ENCODE data around the gene ACP6. TPM values are rescaled to one million over a fixed set of nuclear protein-coding genes. Genes with fewer than 3 reads are reported as not detected.
A peak's percentile ranks its signal among the peaks of the same experiment; 100 is the strongest.
"Not testable (repeated sequence)": the region's sequence is repeated elsewhere in the genome, so short reads cannot be mapped to it uniquely, and the experiment has no call there.

The ACP6 gene
- total RNA-seq = 14.1 and 14.7 TPM in 2 replicates

- Mint-ChIP-seq H3K9me3 (peaks cover 3% of the 10 kb centered on the region), H3K27ac (peak within 1 kb of the TSS; percentile 88), H3K4me1 (ENCODE audit: low read depth) (peaks cover 24% of the 10 kb centered on the region), H3K27me3 (ENCODE audit: insufficient read depth) (peaks cover 24% of the 10 kb centered on the region), H3K36me3 (ENCODE audit: low read depth) (peaks cover 1% of the 10 kb centered on the region), H3K4me3 (peak within 1 kb of the TSS; percentile 92)
- peak; percentile 86 for DNase-seq (ENCODE audit: low spot score)
- intact Hi-C loops (cut with micrococcal nuclease) = loop anchor here (1.0 to 5.0 kb wide), 3 partner anchors 29 to 123 kb away; no protein-coding TSS in a partner anchor
Measured at GRCh38 chr1:147670319-147671001, at the start of gene ACP6. ACP6 (minus strand) TSS chr1:147670524; CDS start chr1:147670048, 476 bp downstream.

- H3K4me3 Mint-ChIP-seq = no peak overlapping the region
- H3K4me1 Mint-ChIP-seq (ENCODE audit: low read depth) = peaks cover 4% of the 10 kb centered on the region
- peaks cover 15% of the 10 kb centered on the region for H3K27me3 Mint-ChIP-seq (ENCODE audit: insufficient read depth)
- no peak overlapping the region for H3K27ac Mint-ChIP-seq
- peaks cover 6% of the 10 kb centered on the region for H3K9me3 Mint-ChIP-seq
- intact Hi-C loops (cut with micrococcal nuclease) = no loop called here
- no peak for DNase-seq (ENCODE audit: low spot score)
- no peaks in the 10 kb centered on the region for H3K36me3 Mint-ChIP-seq (ENCODE audit: low read depth)
Measured at GRCh38 chr1:147719711-147720225, 49.4 kb upstream of the ACP6 start.

GRCh38 chr1:147719029-147719698 is 48.8 kb upstream of the ACP6 start:
- intact Hi-C loops (cut with micrococcal nuclease) = no loop called here
- Mint-ChIP-seq H3K4me3 (no peak overlapping the region), H3K27me3 (ENCODE audit: insufficient read depth) (peaks cover 20% of the 10 kb centered on the region), H3K27ac (no peak overlapping the region), H3K4me1 (ENCODE audit: low read depth) (peaks cover 4% of the 10 kb centered on the region), H3K36me3 (ENCODE audit: low read depth) (no peaks in the 10 kb centered on the region), H3K9me3 (peaks cover 6% of the 10 kb centered on the region)
- DNase-seq (ENCODE audit: low spot score) = no peak

GRCh38 chr1:147717706-147718097 is 47.4 kb upstream of the ACP6 start:
- Mint-ChIP-seq H3K4me3 (no peak overlapping the region), H3K27me3 (ENCODE audit: insufficient read depth) (peaks cover 21% of the 10 kb centered on the region), H3K4me1 (ENCODE audit: low read depth) (peaks cover 4% of the 10 kb centered on the region), H3K36me3 (ENCODE audit: low read depth) (no peaks in the 10 kb centered on the region), H3K27ac (no peak overlapping the region), H3K9me3 (peaks cover 6% of the 10 kb centered on the region)
- intact Hi-C loops (cut with micrococcal nuclease) = no loop called here
- DNase-seq (ENCODE audit: low spot score) = no peak

- no peak for DNase-seq (ENCODE audit: low spot score)
- Mint-ChIP-seq H3K27ac (no peak overlapping the region), H3K36me3 (ENCODE audit: low read depth) (no peaks in the 10 kb centered on the region), H3K9me3 (peaks cover 6% of the 10 kb centered on the region), H3K4me1 (ENCODE audit: low read depth) (peaks cover 4% of the 10 kb centered on the region), H3K4me3 (no peak overlapping the region), H3K27me3 (ENCODE audit: insufficient read depth) (peaks cover 18% of the 10 kb centered on the region)
- intact Hi-C loops (cut with micrococcal nuclease) = no loop called here
Measured at GRCh38 chr1:147717051-147717705, 46.9 kb upstream of the ACP6 start.

GRCh38 chr1:147712605-147713004 is 42.3 kb upstream of the ACP6 start:
- intact Hi-C loops (cut with micrococcal nuclease) = no loop called here
- H3K27ac Mint-ChIP-seq = no peak overlapping the region
- no peak for DNase-seq (ENCODE audit: low spot score)
- no peak overlapping the region for H3K4me3 Mint-ChIP-seq
- no peaks in the 10 kb centered on the region for H3K36me3 Mint-ChIP-seq (ENCODE audit: low read depth)
- H3K27me3 Mint-ChIP-seq (ENCODE audit: insufficient read depth) = peaks cover 30% of the 10 kb centered on the region
- peaks cover 4% of the 10 kb centered on the region for H3K4me1 Mint-ChIP-seq (ENCODE audit: low read depth)
- H3K9me3 Mint-ChIP-seq = no peaks in the 10 kb centered on the region

- Mint-ChIP-seq H3K4me1 (ENCODE audit: low read depth) (peaks cover 9% of the 10 kb centered on the region), H3K4me3 (no peak overlapping the region), H3K27ac (no peak overlapping the region), H3K27me3 (ENCODE audit: insufficient read depth) (peaks cover 30% of the 10 kb centered on the region), H3K9me3 (no peaks in the 10 kb centered on the region), H3K36me3 (ENCODE audit: low read depth) (no peaks in the 10 kb centered on the region)
- DNase-seq (ENCODE audit: low spot score) = peak; percentile 45
- intact Hi-C loops (cut with micrococcal nuclease) = loop anchor here (1.0 to 2.0 kb wide), 3 partner anchors 60 to 205 kb away; no protein-coding TSS in a partner anchor
Measured at GRCh38 chr1:147700042-147701006, 30.0 kb upstream of the ACP6 start.

GRCh38 chr1:147699686-147700041 is 29.3 kb upstream of the ACP6 start:
- Mint-ChIP-seq H3K36me3 (ENCODE audit: low read depth) (no peaks in the 10 kb centered on the region), H3K27ac (no peak overlapping the region), H3K27me3 (ENCODE audit: insufficient read depth) (peaks cover 34% of the 10 kb centered on the region), H3K4me3 (no peak overlapping the region), H3K9me3 (no peaks in the 10 kb centered on the region), H3K4me1 (ENCODE audit: low read depth) (peaks cover 9% of the 10 kb centered on the region)
- intact Hi-C loops (cut with micrococcal nuclease) = loop anchor here (1.0 to 2.0 kb wide), 3 partner anchors 59 to 204 kb away; no protein-coding TSS in a partner anchor
- DNase-seq (ENCODE audit: low spot score) = no peak

GRCh38 chr1:147683163-147683763 is 12.9 kb upstream of the ACP6 start:
- Mint-ChIP-seq H3K4me3 (no peak overlapping the region), H3K4me1 (ENCODE audit: low read depth) (no peaks in the 10 kb centered on the region), H3K9me3 (peaks cover 40% of the 10 kb centered on the region), H3K27me3 (ENCODE audit: insufficient read depth) (peaks cover 11% of the 10 kb centered on the region), H3K27ac (no peak overlapping the region), H3K36me3 (ENCODE audit: low read depth) (peaks cover 2% of the 10 kb centered on the region)
- intact Hi-C loops (cut with micrococcal nuclease) = no loop called here
- no peak for DNase-seq (ENCODE audit: low spot score)

GRCh38 chr1:147680608-147681235 is 10.4 kb upstream of the ACP6 start:
- H3K4me3 Mint-ChIP-seq; H3K27ac Mint-ChIP-seq; H3K27me3 Mint-ChIP-seq (ENCODE audit: insufficient read depth); DNase-seq (ENCODE audit: low spot score); intact Hi-C loops (cut with micrococcal nuclease); H3K36me3 Mint-ChIP-seq (ENCODE audit: low read depth); H3K4me1 Mint-ChIP-seq (ENCODE audit: low read depth): not testable (repeated sequence)
- peaks cover 45% of the 10 kb centered on the region for H3K9me3 Mint-ChIP-seq

- peaks cover 23% of the 10 kb centered on the region for H3K27me3 Mint-ChIP-seq (ENCODE audit: insufficient read depth)
- DNase-seq (ENCODE audit: low spot score) = not testable (repeated sequence)
Measured at GRCh38 chr1:147677681-147678080, 7.4 kb upstream of the ACP6 start.

More at GRCh38 chr1:147677681-147678080, 7.4 kb upstream of the ACP6 start:
- H3K4me1 Mint-ChIP-seq (ENCODE audit: low read depth); H3K27ac Mint-ChIP-seq; H3K4me3 Mint-ChIP-seq; H3K36me3 Mint-ChIP-seq (ENCODE audit: low read depth); intact Hi-C loops (cut with micrococcal nuclease): not testable (repeated sequence)
- peaks cover 34% of the 10 kb centered on the region for H3K9me3 Mint-ChIP-seq
